Trophoblast cell (in vitro differentiated cells and primary cell): ENCODE data around the gene EIF5A2.
"Not testable (repeated sequence)": the region's sequence is repeated elsewhere in the genome, so short reads cannot be mapped to it uniquely, and the experiment has no call there.

ENCODE experiments used
- DNase-seq, 2 donors: peaks; one replicate each; pipeline ENCODE4 v3.0.0-alpha.2; 2016
- H2AFZ ChIP-seq: 2 replicates; pipeline ENCODE4 v1.6.1; 2013; ENCODE audit warnings: low read length, moderate library complexity, mild to moderate bottlenecking; ENCODE audit not compliant: insufficient read depth, poor library complexity
- H2AK5ac ChIP-seq: 2 replicates; pipeline ENCODE4 v1.6.1; 2013; ENCODE audit warnings: mild to moderate bottlenecking, low read length
- H2BK120ac ChIP-seq: 2 replicates; pipeline ENCODE4 v1.6.1; 2013; ENCODE audit warnings: low read length, mild to moderate bottlenecking, moderate library complexity; ENCODE audit not compliant: insufficient read depth, poor library complexity
- H2BK12ac ChIP-seq: 2 replicates; pipeline ENCODE4 v1.6.1; 2013; ENCODE audit warnings: mild to moderate bottlenecking, low read length, moderate library complexity
- H2BK5ac ChIP-seq: 2 replicates; pipeline ENCODE4 v1.6.1; 2013; ENCODE audit warnings: low read length, low read depth, moderate library complexity, mild to moderate bottlenecking; ENCODE audit not compliant: poor library complexity
- H3K14ac ChIP-seq: 2 replicates; pipeline ENCODE4 v1.6.1; 2013; ENCODE audit warnings: mild to moderate bottlenecking, low read length
- H3K18ac ChIP-seq: 2 replicates; pipeline ENCODE4 v1.6.1; 2013; ENCODE audit warnings: mild to moderate bottlenecking, low read length
- H3K23ac ChIP-seq: 2 replicates; pipeline ENCODE4 v1.6.1; 2013; ENCODE audit warnings: low read length
- H3K27ac ChIP-seq: 2 replicates; pipeline ENCODE4 v1.5.1; 2013; ENCODE audit warnings: low read depth, mild to moderate bottlenecking, inconsistent platforms, low read length, moderate library complexity
- H3K27me3 ChIP-seq: 2 replicates; pipeline ENCODE4 v1.6.1; 2013; ENCODE audit warnings: inconsistent platforms, mild to moderate bottlenecking, low read length, moderate library complexity; ENCODE audit not compliant: insufficient read depth
- H3K36me3 ChIP-seq, 2 experiments: 1 replicate in 1 of 2; 2 replicates in 1 of 2; pipeline ENCODE4 v1.6.1; 2013; ENCODE audit warnings: low read length in 2 of 2, mild to moderate bottlenecking in 2 of 2, moderate library complexity in 1 of 2; ENCODE audit not compliant: insufficient read depth in 2 of 2, control insufficient read depth in 1 of 2
- H3K4ac ChIP-seq: 2 replicates; pipeline ENCODE4 v1.6.1; 2013; ENCODE audit warnings: low read depth, mild to moderate bottlenecking, low read length, moderate library complexity
- H3K4me1 ChIP-seq, 2 experiments: 1 replicate in 1 of 2; 2 replicates in 1 of 2; pipeline ENCODE4 v1.6.1; 2013; ENCODE audit warnings: low read length in 2 of 2, mild to moderate bottlenecking in 2 of 2, moderate library complexity in 1 of 2; ENCODE audit not compliant: insufficient read depth in 2 of 2, control insufficient read depth in 1 of 2
- H3K4me2 ChIP-seq: 2 replicates; pipeline ENCODE4 v1.6.1; 2013; ENCODE audit warnings: inconsistent platforms, mild to moderate bottlenecking, low read length, moderate library complexity
- H3K4me3 ChIP-seq: 2 replicates; pipeline ENCODE4 v1.5.1; 2013; ENCODE audit warnings: mild to moderate bottlenecking, low read depth, low read length, inconsistent platforms
- H3K79me1 ChIP-seq: one replicate; pipeline ENCODE4 v1.6.1; 2013; ENCODE audit warnings: low read length
- H3K79me2 ChIP-seq: 2 replicates; pipeline ENCODE4 v1.6.1; 2013; ENCODE audit warnings: low read length, mild to moderate bottlenecking; ENCODE audit not compliant: control insufficient read depth, insufficient read depth, poor library complexity
- H3K9ac ChIP-seq: 2 replicates; pipeline ENCODE4 v1.6.1; 2013; ENCODE audit warnings: mild to moderate bottlenecking, low read length
- H3K9me3 ChIP-seq: 2 replicates; pipeline ENCODE4 v1.6.1; 2013; ENCODE audit warnings: low read depth, mild to moderate bottlenecking, control low read depth, inconsistent platforms, low read length; ENCODE audit not compliant: insufficient read depth
- H4K12ac ChIP-seq: 2 replicates; pipeline ENCODE4 v1.6.1; 2013; ENCODE audit warnings: low read depth, mild to moderate bottlenecking, low read length, moderate library complexity
- H4K8ac ChIP-seq: 2 replicates; pipeline ENCODE4 v1.6.1; 2013; ENCODE audit warnings: low read depth, mild to moderate bottlenecking, low read length, moderate library complexity
- H4K91ac ChIP-seq: one replicate; pipeline ENCODE4 v1.6.1; 2013; ENCODE audit warnings: low read depth, mild to moderate bottlenecking, low read length, moderate library complexity
- WGBS: extraction: QIAGEN DNeasy Blood & Tissue Kit; methylation state at CpG from one replicate; pipeline ENCODE4 v1.1.7; 2013; ENCODE audit warnings: missing lambda C conversion rate; ENCODE audit not compliant: insufficient read length, insufficient coverage; ENCODE audit errors: extremely low coverage; 5-methylcytosine and 5-hydroxymethylcytosine counted together

Gene EIF5A2

GRCh38 chr3:170897978-170898377 lies 10.5 kb downstream of the EIF5A2 start:
- Histone ChIP-seq H3K27me3 (no peaks in the 10 kb centered on the region), H2BK120ac (no peak overlapping the region), H2AK5ac (no peak overlapping the region), H4K8ac (no peak overlapping the region), H3K4me2 (no peak overlapping the region), H3K79me1 (no peaks in the 10 kb centered on the region), H3K4ac (no peak overlapping the region), H3K14ac (no peak overlapping the region), H3K79me2 (no peaks in the 10 kb centered on the region), H3K9me3 (peaks cover 2% of the 10 kb centered on the region), H3K27ac (no peak overlapping the region), H3K36me3 (no peaks in the 10 kb centered on the region), H3K9ac (no peak overlapping the region), H3K23ac (no peak overlapping the region), H3K18ac (no peak overlapping the region), H4K91ac (no peak overlapping the region), H4K12ac (no peak overlapping the region), H2BK5ac (no peak overlapping the region), H3K4me3 (no peak overlapping the region), H2BK12ac (no peak overlapping the region), H3K4me1 (no peaks in the 10 kb centered on the region), H2AFZ (no peak overlapping the region)
- no peak for DNase-seq
- no CpG with 5 or more reads among the region's 2 CpGs for WGBS

GRCh38 chr3:170897199-170897598 lies 11.2 kb downstream of the EIF5A2 start:
- H3K27ac ChIP-seq, H3K27me3 ChIP-seq, H3K79me2 ChIP-seq, H4K91ac ChIP-seq, H2BK5ac ChIP-seq, H2BK120ac ChIP-seq, H3K4me2 ChIP-seq, H3K79me1 ChIP-seq, H2AFZ ChIP-seq, H4K12ac ChIP-seq, H2AK5ac ChIP-seq, H3K9me3 ChIP-seq, H4K8ac ChIP-seq, H3K4ac ChIP-seq, H2BK12ac ChIP-seq, DNase-seq, H3K9ac ChIP-seq, H3K4me1 ChIP-seq, H3K18ac ChIP-seq, H3K4me3 ChIP-seq, H3K23ac ChIP-seq, H3K14ac ChIP-seq, H3K36me3 ChIP-seq: not testable (repeated sequence)
- no CpG with 5 or more reads among the region's 1 CpG for WGBS

GRCh38 chr3:170896781-170897180 lies 11.7 kb downstream of the EIF5A2 start:
- H3K18ac ChIP-seq, result no peak overlapping the region
- no peak overlapping the region for H2BK5ac ChIP-seq
- peaks cover 2% of the 10 kb centered on the region for H3K9me3 ChIP-seq
- no peaks in the 10 kb centered on the region for H3K27me3 ChIP-seq
- H2BK120ac ChIP-seq, result no peak overlapping the region
- no peak overlapping the region for H3K4me3 ChIP-seq
- no peaks in the 10 kb centered on the region for H3K36me3 ChIP-seq
- no peak overlapping the region for H4K8ac ChIP-seq
- no peak overlapping the region for H4K12ac ChIP-seq
- DNase-seq, result no peak
- H2AK5ac ChIP-seq, result no peak overlapping the region
- H3K4me1 ChIP-seq, result no peaks in the 10 kb centered on the region
- H3K79me1 ChIP-seq, result no peaks in the 10 kb centered on the region
- no peak overlapping the region for H3K23ac ChIP-seq
- no CpG with 5 or more reads among the region's 1 CpG for WGBS
- no peaks in the 10 kb centered on the region for H3K79me2 ChIP-seq
- no peak overlapping the region for H3K4ac ChIP-seq
- H3K14ac ChIP-seq, result no peak overlapping the region
- H3K9ac ChIP-seq, result no peak overlapping the region
- no peak overlapping the region for H3K4me2 ChIP-seq
- no peak overlapping the region for H2AFZ ChIP-seq
- no peak overlapping the region for H3K27ac ChIP-seq
- no peak overlapping the region for H4K91ac ChIP-seq
- H2BK12ac ChIP-seq, result no peak overlapping the region

GRCh38 chr3:170896333-170896732 lies 12.1 kb downstream of the EIF5A2 start:
- not testable (repeated sequence) for H3K9me3 ChIP-seq, H3K18ac ChIP-seq, H3K14ac ChIP-seq, H4K8ac ChIP-seq, H2BK120ac ChIP-seq, H3K4me3 ChIP-seq, H3K36me3 ChIP-seq, H3K9ac ChIP-seq, H3K79me2 ChIP-seq, H3K27me3 ChIP-seq, DNase-seq, H2AK5ac ChIP-seq, H3K23ac ChIP-seq, H2BK12ac ChIP-seq, H3K4ac ChIP-seq, H3K79me1 ChIP-seq, H4K91ac ChIP-seq, H3K27ac ChIP-seq, H3K4me1 ChIP-seq, H2AFZ ChIP-seq, H2BK5ac ChIP-seq, H3K4me2 ChIP-seq, H4K12ac ChIP-seq
- WGBS, result no CpG with 5 or more reads among the region's 6 CpGs
